ENCODE measurements around the gene DDR1. TPM values are rescaled to one million over a fixed set of nuclear protein-coding genes. Genes with fewer than 3 reads are reported as not detected.
"Not testable (repeated sequence)": the region's sequence is repeated elsewhere in the genome, so short reads cannot be mapped to it uniquely, and the experiment has no call there.

DDR1 gene
- total and polyA plus RNA-seq, 4 donors = 143 to 452 (median 286) TPM

GRCh38 chr6:30924040-30924627 is 39.8 kb downstream of the DDR1 start:
- not testable (repeated sequence) for H3K4me3 ChIP-seq (ENCODE audit: low read depth, low read length); DNase-seq (ENCODE audit: low read depth in 4 of 6, low spot score in 6 of 6); H3K27me3 ChIP-seq (ENCODE audit: control insufficient read depth, insufficient read depth, low read length); H3K27ac ChIP-seq (ENCODE audit: low read depth, low read length); H3K9me3 ChIP-seq (ENCODE audit: control insufficient read depth, insufficient read depth, low read length); H3K4me1 ChIP-seq (ENCODE audit: control insufficient read depth, insufficient read depth, low read length)
- H3K36me3 ChIP-seq (ENCODE audit: control insufficient read depth, insufficient read depth, low read length) = peaks cover 79% of the 10 kb centered on the region
- 77% methylated on average over 8 of the region's 9 CpGs for WGBS (ENCODE audit: insufficient coverage)

GRCh38 chr6:30926644-30927043 is 42.3 kb downstream of the DDR1 start:
- peaks cover 3% of the 10 kb centered on the region for H3K9me3 ChIP-seq (ENCODE audit: control insufficient read depth, insufficient read depth, low read length)
- H3K36me3 ChIP-seq (ENCODE audit: control insufficient read depth, insufficient read depth, low read length) = peaks cover 54% of the 10 kb centered on the region
- WGBS (ENCODE audit: insufficient coverage) = 94% methylated on average over 2 of the region's 4 CpGs
- H3K27me3 ChIP-seq (ENCODE audit: control insufficient read depth, insufficient read depth, low read length) = no peaks in the 10 kb centered on the region
- DNase-seq (ENCODE audit: low read depth in 4 of 6, low spot score in 6 of 6) = no peak
- no peak overlapping the region for H3K4me3 ChIP-seq (ENCODE audit: low read depth, low read length)
- H3K4me1 ChIP-seq (ENCODE audit: control insufficient read depth, insufficient read depth, low read length) = no peaks in the 10 kb centered on the region
- H3K27ac ChIP-seq (ENCODE audit: low read depth, low read length) = no peak overlapping the region

- peaks cover 49% of the 10 kb centered on the region for H3K36me3 ChIP-seq (ENCODE audit: control insufficient read depth, insufficient read depth, low read length)
- H3K27me3 ChIP-seq (ENCODE audit: control insufficient read depth, insufficient read depth, low read length); H3K4me1 ChIP-seq (ENCODE audit: control insufficient read depth, insufficient read depth, low read length); H3K4me3 ChIP-seq (ENCODE audit: low read depth, low read length); DNase-seq (ENCODE audit: low read depth in 4 of 6, low spot score in 6 of 6); H3K9me3 ChIP-seq (ENCODE audit: control insufficient read depth, insufficient read depth, low read length); H3K27ac ChIP-seq (ENCODE audit: low read depth, low read length): not testable (repeated sequence)
- WGBS (ENCODE audit: insufficient coverage) = 100% methylated on average over 2 of the region's 3 CpGs
Observed at GRCh38 chr6:30927080-30927479, 42.8 kb downstream of the DDR1 start.

- H3K27ac ChIP-seq (ENCODE audit: low read depth, low read length) = no peak overlapping the region
- no peaks in the 10 kb centered on the region for H3K4me1 ChIP-seq (ENCODE audit: control insufficient read depth, insufficient read depth, low read length)
- peaks cover 3% of the 10 kb centered on the region for H3K9me3 ChIP-seq (ENCODE audit: control insufficient read depth, insufficient read depth, low read length)
- no peak overlapping the region for H3K4me3 ChIP-seq (ENCODE audit: low read depth, low read length)
- H3K27me3 ChIP-seq (ENCODE audit: control insufficient read depth, insufficient read depth, low read length) = no peaks in the 10 kb centered on the region
- DNase-seq (ENCODE audit: low read depth in 4 of 6, low spot score in 6 of 6) = no peak
- peaks cover 33% of the 10 kb centered on the region for H3K36me3 ChIP-seq (ENCODE audit: control insufficient read depth, insufficient read depth, low read length)
- 100% methylated on average over 2 of the region's 3 CpGs for WGBS (ENCODE audit: insufficient coverage)
Observed at GRCh38 chr6:30928677-30929076, 44.4 kb downstream of the DDR1 start.

GRCh38 chr6:30930506-30930905 is 46.2 kb downstream of the DDR1 start:
- Histone ChIP-seq H3K4me1 (ENCODE audit: control insufficient read depth, insufficient read depth, low read length) (no peaks in the 10 kb centered on the region), H3K4me3 (ENCODE audit: low read depth, low read length) (no peak overlapping the region), H3K36me3 (ENCODE audit: control insufficient read depth, insufficient read depth, low read length) (peaks cover 17% of the 10 kb centered on the region), H3K27ac (ENCODE audit: low read depth, low read length) (no peak overlapping the region), H3K9me3 (ENCODE audit: control insufficient read depth, insufficient read depth, low read length) (peaks cover 4% of the 10 kb centered on the region), H3K27me3 (ENCODE audit: control insufficient read depth, insufficient read depth, low read length) (no peaks in the 10 kb centered on the region)
- no peak for DNase-seq (ENCODE audit: low read depth in 4 of 6, low spot score in 6 of 6)
- 95% methylated on average over 3 of the region's 4 CpGs for WGBS (ENCODE audit: insufficient coverage)

GRCh38 chr6:30931272-30931671 is 47.0 kb downstream of the DDR1 start:
- Histone ChIP-seq H3K36me3 (ENCODE audit: control insufficient read depth, insufficient read depth, low read length) (peaks cover 10% of the 10 kb centered on the region), H3K4me1 (ENCODE audit: control insufficient read depth, insufficient read depth, low read length) (no peaks in the 10 kb centered on the region), H3K27ac (ENCODE audit: low read depth, low read length) (no peak overlapping the region), H3K27me3 (ENCODE audit: control insufficient read depth, insufficient read depth, low read length) (no peaks in the 10 kb centered on the region), H3K4me3 (ENCODE audit: low read depth, low read length) (no peak overlapping the region), H3K9me3 (ENCODE audit: control insufficient read depth, insufficient read depth, low read length) (peaks cover 4% of the 10 kb centered on the region)
- no peak for DNase-seq (ENCODE audit: low read depth in 4 of 6, low spot score in 6 of 6)
- 36% methylated on average over 6 of the region's 8 CpGs for WGBS (ENCODE audit: insufficient coverage)

GRCh38 chr6:30931969-30932645 is 47.8 kb downstream of the DDR1 start, which contains the start of gene SFTA2:
SFTA2 (minus strand) TSS chr6:30932170; CDS start chr6:30932096, 74 bp downstream.
- Histone ChIP-seq H3K27me3 (ENCODE audit: control insufficient read depth, insufficient read depth, low read length) (no peaks in the 10 kb centered on the region), H3K4me1 (ENCODE audit: control insufficient read depth, insufficient read depth, low read length) (no peaks in the 10 kb centered on the region), H3K4me3 (ENCODE audit: low read depth, low read length) (no peak within 1 kb of the TSS), H3K27ac (ENCODE audit: low read depth, low read length) (no peak within 1 kb of the TSS), H3K9me3 (ENCODE audit: control insufficient read depth, insufficient read depth, low read length) (peaks cover 4% of the 10 kb centered on the region), H3K36me3 (ENCODE audit: control insufficient read depth, insufficient read depth, low read length) (peaks cover 1% of the 10 kb centered on the region)
- no peak for DNase-seq (ENCODE audit: low read depth in 4 of 6, low spot score in 6 of 6)
- no CpG with 5 or more reads among the region's 7 CpGs for WGBS (ENCODE audit: insufficient coverage)

- Histone ChIP-seq H3K36me3 (ENCODE audit: control insufficient read depth, insufficient read depth, low read length) (no peaks in the 10 kb centered on the region), H3K27ac (ENCODE audit: low read depth, low read length) (no peak overlapping the region), H3K4me3 (ENCODE audit: low read depth, low read length) (no peak overlapping the region), H3K9me3 (ENCODE audit: control insufficient read depth, insufficient read depth, low read length) (peaks cover 4% of the 10 kb centered on the region), H3K4me1 (ENCODE audit: control insufficient read depth, insufficient read depth, low read length) (no peaks in the 10 kb centered on the region), H3K27me3 (ENCODE audit: control insufficient read depth, insufficient read depth, low read length) (no peaks in the 10 kb centered on the region)
- WGBS (ENCODE audit: insufficient coverage) = 91% methylated on average over 5 of the region's 6 CpGs
- DNase-seq (ENCODE audit: low read depth in 4 of 6, low spot score in 6 of 6) = no peak
Observed at GRCh38 chr6:30932665-30933365, 48.5 kb downstream of the DDR1 start.

- 44% methylated on average over 3 of the region's 3 CpGs for WGBS (ENCODE audit: insufficient coverage)
- Histone ChIP-seq H3K9me3 (ENCODE audit: control insufficient read depth, insufficient read depth, low read length) (peaks cover 1% of the 10 kb centered on the region), H3K27me3 (ENCODE audit: control insufficient read depth, insufficient read depth, low read length) (no peaks in the 10 kb centered on the region), H3K4me3 (ENCODE audit: low read depth, low read length) (no peak overlapping the region), H3K4me1 (ENCODE audit: control insufficient read depth, insufficient read depth, low read length) (peaks cover 13% of the 10 kb centered on the region), H3K27ac (ENCODE audit: low read depth, low read length) (no peak overlapping the region), H3K36me3 (ENCODE audit: control insufficient read depth, insufficient read depth, low read length) (no peaks in the 10 kb centered on the region)
- no peak for DNase-seq (ENCODE audit: low read depth in 4 of 6, low spot score in 6 of 6)
Observed at GRCh38 chr6:30935018-30935417, 50.7 kb downstream of the DDR1 start.

Data from spinal cord (tissue), 10 donors.